RWPE2 (cell line): ENCODE data around the gene FCGBP.

ENCODE experiments used
- ATAC-seq: fragments of 200-7000 bp; cut with Tn5 transposase; 3 replicates; pipeline ENCODE4 v1.9.1; 2021; ENCODE audit warnings: low read depth
- DNase-seq: peaks from one replicate; pipeline ENCODE4 v3.0.0-alpha.2; 2020; ENCODE audit warnings: low spot score
- H3K27ac ChIP-seq: fragments of 450-650 bp; 2 replicates; pipeline ENCODE4 v1.5.1; 2017; ENCODE audit warnings: mild to moderate bottlenecking; ENCODE audit not compliant: poor library complexity, severe bottlenecking
- H3K27me3 ChIP-seq: fragments of 250-450 bp; sonication (Bioruptor Pico); 2 replicates; pipeline ENCODE4 v1.5.1; 2021; ENCODE audit warnings: mild to moderate bottlenecking, moderate library complexity; ENCODE audit not compliant: insufficient read depth, poor library complexity, severe bottlenecking
- H3K36me3 ChIP-seq: fragments of 250-450 bp; sonication (Bioruptor Pico); 2 replicates; pipeline ENCODE4 v1.5.1; 2020; ENCODE audit warnings: low read depth, mild to moderate bottlenecking, moderate library complexity
- H3K4me1 ChIP-seq: fragments of 250-450 bp; sonication (Bioruptor Pico); 2 replicates; pipeline ENCODE4 v1.5.1; 2021; ENCODE audit warnings: mild to moderate bottlenecking, moderate library complexity; ENCODE audit not compliant: insufficient read depth, poor library complexity, severe bottlenecking
- H3K4me3 ChIP-seq: fragments of 250-450 bp; sonication (Bioruptor Pico); 2 replicates; pipeline ENCODE4 v1.5.1; 2021; ENCODE audit warnings: mild to moderate bottlenecking, moderate library complexity; ENCODE audit not compliant: severe bottlenecking
- H3K9me3 ChIP-seq: fragments of 250-450 bp; sonication (Bioruptor Pico); 2 replicates; pipeline ENCODE4 v1.5.1; 2021; ENCODE audit warnings: mild to moderate bottlenecking, moderate library complexity; ENCODE audit not compliant: severe bottlenecking
- CTCF ChIP-seq: fragments of 450-650 bp; IDR thresholded peaks from one replicate; pipeline ENCODE4 v1.5.1; 2017; ENCODE audit warnings: mild to moderate bottlenecking, moderate library complexity; ENCODE audit not compliant: poor library complexity, severe bottlenecking

The FCGBP gene

DNA sequence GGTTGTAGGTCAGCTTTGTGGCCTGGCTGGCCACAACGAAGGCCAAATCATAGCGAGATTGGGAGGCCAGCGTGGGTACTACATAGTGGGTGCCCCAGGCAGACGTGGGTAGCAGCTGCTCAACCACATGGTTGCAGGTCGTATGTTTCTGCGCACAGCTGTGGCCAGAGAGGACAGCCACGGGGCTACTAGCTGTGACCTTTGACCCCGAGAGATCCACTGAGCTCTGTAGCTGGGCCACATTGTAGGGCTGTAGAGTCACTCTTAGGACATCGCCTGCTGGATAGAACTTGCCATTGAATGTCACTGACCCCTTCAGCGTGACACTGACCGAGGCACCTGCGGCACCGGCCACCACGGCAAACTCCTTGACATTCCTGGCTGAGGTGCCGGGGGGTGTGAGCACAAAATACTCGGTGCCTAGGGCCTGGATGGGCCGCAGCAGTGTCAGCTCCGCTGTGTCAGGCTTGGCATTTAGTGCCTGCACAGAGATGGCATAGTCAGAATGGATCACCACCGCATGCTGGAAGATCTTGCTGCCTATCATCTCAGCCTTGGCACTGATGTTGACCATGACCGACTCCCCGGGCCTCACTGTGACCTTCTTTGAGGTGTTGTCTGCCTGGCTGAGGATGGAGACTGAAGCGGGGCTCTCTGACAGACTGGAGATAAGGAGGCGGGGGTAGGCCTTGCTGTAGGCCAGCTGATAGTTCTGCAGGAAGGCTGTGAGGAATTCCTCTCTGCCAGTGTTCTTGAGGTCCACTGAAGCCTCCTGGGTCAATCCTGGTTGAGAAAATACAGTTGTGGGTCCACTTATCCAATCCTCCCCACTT is 6.7 kb downstream of the FCGBP start:
- DNase-seq: no peak
- Histone ChIP-seq H3K36me3 (no peaks in the 10 kb centered on the region), H3K4me1 (no peaks in the 10 kb centered on the region), H3K4me3 (no peak overlapping the region), H3K27me3 (peaks cover 2% of the 10 kb centered on the region), H3K27ac (no peak overlapping the region), H3K9me3 (no peaks in the 10 kb centered on the region)
- no peak for TF ChIP-seq CTCF
- no peak for ATAC-seq

- Histone ChIP-seq H3K4me1 (no peaks in the 10 kb centered on the region), H3K9me3 (no peaks in the 10 kb centered on the region), H3K36me3 (no peaks in the 10 kb centered on the region), H3K27me3 (peaks cover 2% of the 10 kb centered on the region), H3K4me3 (no peak overlapping the region), H3K27ac (no peak overlapping the region)
- no peak for TF ChIP-seq CTCF
- ATAC-seq (no peak), DNase-seq (no peak)
Measured at GRCh38 chr19:39927076-39927475, 7.4 kb downstream of the FCGBP start.

DNA sequence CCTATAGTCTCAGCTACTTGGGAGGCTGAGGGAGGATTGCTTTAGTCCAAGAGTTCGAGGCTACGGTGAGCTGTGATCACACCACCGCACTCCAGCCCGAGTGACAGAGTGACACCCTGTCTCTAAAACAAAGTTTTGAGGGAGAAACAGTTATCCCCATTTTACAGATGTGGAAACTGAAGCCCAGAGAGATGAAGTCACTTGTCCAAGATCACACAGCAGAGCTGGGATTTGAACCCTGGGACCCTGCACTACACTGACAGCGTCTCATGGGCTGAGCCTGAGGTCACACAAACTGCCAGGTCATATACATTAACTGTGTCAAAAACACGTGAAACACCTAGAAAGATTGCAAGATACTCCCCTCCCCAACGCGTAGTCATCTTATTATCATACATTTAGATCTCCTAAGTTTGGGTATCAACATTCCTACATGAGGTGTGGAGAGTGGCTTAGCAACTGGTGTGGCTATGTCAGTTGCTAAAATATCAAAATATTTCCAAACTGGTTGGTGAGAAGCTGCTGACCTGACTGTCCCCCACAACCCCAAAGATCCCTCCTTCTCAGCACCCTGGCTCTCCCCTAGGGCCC is 8.2 kb downstream of the FCGBP start:
- ATAC-seq (no peak), DNase-seq (no peak)
- TF ChIP-seq CTCF: no peak
- H3K9me3 ChIP-seq: no peaks in the 10 kb centered on the region
- no peak overlapping the region for H3K4me3 ChIP-seq
- peaks cover 2% of the 10 kb centered on the region for H3K27me3 ChIP-seq
- H3K36me3 ChIP-seq: no peaks in the 10 kb centered on the region
- no peaks in the 10 kb centered on the region for H3K4me1 ChIP-seq
- no peak overlapping the region for H3K27ac ChIP-seq

GRCh38 chr19:39924952-39925351 is 9.5 kb downstream of the FCGBP start:
- ATAC-seq (no peak), DNase-seq (no peak)
- no peak overlapping the region for H3K27ac ChIP-seq
- no peak overlapping the region for H3K4me3 ChIP-seq
- no peaks in the 10 kb centered on the region for H3K27me3 ChIP-seq
- no peak for TF ChIP-seq CTCF
- no peaks in the 10 kb centered on the region for H3K36me3 ChIP-seq
- no peaks in the 10 kb centered on the region for H3K9me3 ChIP-seq
- H3K4me1 ChIP-seq: no peaks in the 10 kb centered on the region

DNA sequence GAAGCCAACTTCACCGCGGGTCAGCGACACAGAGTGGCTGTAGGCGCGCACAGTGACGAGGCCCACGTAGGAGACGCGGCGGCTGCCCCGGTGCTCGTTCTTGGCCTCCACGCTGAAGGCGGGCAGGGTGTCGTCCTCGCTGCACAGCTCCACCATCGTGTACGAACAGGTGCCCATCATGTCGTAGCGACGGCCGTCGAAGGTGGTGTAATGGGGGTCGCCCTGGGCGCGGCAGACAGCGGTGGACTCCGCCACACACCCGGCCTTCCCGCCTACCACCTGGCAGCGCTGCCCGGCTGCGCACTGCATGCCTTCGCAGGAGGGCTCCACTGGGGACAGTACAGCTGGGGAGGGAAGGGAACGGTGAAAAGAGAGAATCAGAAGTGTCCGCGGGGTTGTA is 10.0 kb downstream of the FCGBP start:
- TF ChIP-seq CTCF: no peak
- H3K4me1 ChIP-seq: no peaks in the 10 kb centered on the region
- no peak for ATAC-seq

More for the DNA sequence above, 10.0 kb downstream of the FCGBP start:
- H3K9me3 ChIP-seq: no peaks in the 10 kb centered on the region
- no peaks in the 10 kb centered on the region for H3K36me3 ChIP-seq
- no peak for DNase-seq
- H3K4me3 ChIP-seq: no peak overlapping the region
- no peaks in the 10 kb centered on the region for H3K27me3 ChIP-seq
- no peak overlapping the region for H3K27ac ChIP-seq
